Type B pancreatic cell (in vitro differentiated cells): ENCODE results near the gene NANOS3. TPM values are rescaled to one million over a fixed set of nuclear protein-coding genes. Genes with fewer than 3 reads are reported as not detected.

Experiments
- DNase-seq: peaks from one replicate; pipeline ENCODE4 v3.0.0; 2021; ENCODE audit warnings: mixed read lengths; ENCODE audit not compliant: unreplicated experiment; ENCODE audit errors: extremely low spot score
- H3K27ac Mint-ChIP-seq: 2 replicates; pipeline ENCODE4 v1.8.0; 2021; ENCODE audit warnings: mild to moderate bottlenecking, mixed read lengths
- H3K27me3 Mint-ChIP-seq: 2 replicates; pipeline ENCODE4 v1.8.0; 2021; ENCODE audit warnings: mixed read lengths
- H3K36me3 Mint-ChIP-seq: 2 replicates; pipeline ENCODE4 v1.8.0; 2021; ENCODE audit warnings: mixed read lengths
- H3K4me1 Mint-ChIP-seq: one replicate; pipeline ENCODE4 v1.8.0; 2021; ENCODE audit warnings: mixed read lengths; ENCODE audit not compliant: unreplicated experiment
- H3K4me3 Mint-ChIP-seq: 2 replicates; pipeline ENCODE4 v1.8.0; 2021; ENCODE audit warnings: mild to moderate bottlenecking, mixed read lengths
- H3K9me3 Mint-ChIP-seq: 2 replicates; pipeline ENCODE4 v1.8.0; 2021; ENCODE audit warnings: mixed read lengths
- total RNA-seq: library from RNA; stranded (reverse); gene quantifications from 2 replicates; pipeline ENCODE4 v1.2.1, GENCODE V29; 2021; ENCODE audit warnings: low replicate concordance
- TF ChIP-seq, protein P1 (sequence below): fragments of 200-600 bp; sonication (generic); conservative IDR thresholded peaks from 2 replicates; pipeline ENCODE4 v1.5.0; 2021; ENCODE audit warnings: antibody characterized with exemption, mild to moderate bottlenecking

NANOS3 gene
- total RNA-seq, 1 donor from 2014 or later: 2.8 TPM

DNA sequence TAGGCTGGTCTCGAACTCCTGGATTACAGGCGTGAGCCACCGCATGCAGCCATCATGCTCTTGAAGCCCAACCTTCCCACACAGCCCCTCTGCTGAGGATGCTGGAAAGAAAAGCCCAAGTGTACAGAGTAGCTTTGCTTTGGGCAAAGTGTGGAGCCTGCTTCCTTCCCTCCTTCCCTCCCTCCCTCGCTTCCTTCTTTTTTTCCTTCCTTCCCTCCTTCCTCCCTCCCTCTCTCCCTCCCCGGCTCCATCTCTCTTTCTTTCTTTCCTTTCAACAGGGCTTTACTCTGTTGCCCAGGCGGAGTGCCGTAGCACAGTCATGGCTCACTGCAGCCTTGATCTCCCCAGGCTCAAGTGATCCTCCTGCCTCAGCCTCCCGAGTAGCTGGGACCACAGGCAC lies 31.7 kb downstream of the NANOS3 start:
- TF ChIP-seq, protein P1, sequence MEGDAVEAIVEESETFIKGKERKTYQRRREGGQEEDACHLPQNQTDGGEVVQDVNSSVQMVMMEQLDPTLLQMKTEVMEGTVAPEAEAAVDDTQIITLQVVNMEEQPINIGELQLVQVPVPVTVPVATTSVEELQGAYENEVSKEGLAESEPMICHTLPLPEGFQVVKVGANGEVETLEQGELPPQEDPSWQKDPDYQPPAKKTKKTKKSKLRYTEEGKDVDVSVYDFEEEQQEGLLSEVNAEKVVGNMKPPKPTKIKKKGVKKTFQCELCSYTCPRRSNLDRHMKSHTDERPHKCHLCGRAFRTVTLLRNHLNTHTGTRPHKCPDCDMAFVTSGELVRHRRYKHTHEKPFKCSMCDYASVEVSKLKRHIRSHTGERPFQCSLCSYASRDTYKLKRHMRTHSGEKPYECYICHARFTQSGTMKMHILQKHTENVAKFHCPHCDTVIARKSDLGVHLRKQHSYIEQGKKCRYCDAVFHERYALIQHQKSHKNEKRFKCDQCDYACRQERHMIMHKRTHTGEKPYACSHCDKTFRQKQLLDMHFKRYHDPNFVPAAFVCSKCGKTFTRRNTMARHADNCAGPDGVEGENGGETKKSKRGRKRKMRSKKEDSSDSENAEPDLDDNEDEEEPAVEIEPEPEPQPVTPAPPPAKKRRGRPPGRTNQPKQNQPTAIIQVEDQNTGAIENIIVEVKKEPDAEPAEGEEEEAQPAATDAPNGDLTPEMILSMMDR: no peak
- no peak overlapping the region for H3K4me3 Mint-ChIP-seq
- H3K9me3 Mint-ChIP-seq: no peaks in the 10 kb centered on the region
- H3K36me3 Mint-ChIP-seq: peaks cover 4% of the 10 kb centered on the region
- H3K4me1 Mint-ChIP-seq: no peaks in the 10 kb centered on the region
- H3K27me3 Mint-ChIP-seq: no peaks in the 10 kb centered on the region
- DNase-seq: no peak
- no peak overlapping the region for H3K27ac Mint-ChIP-seq

DNA sequence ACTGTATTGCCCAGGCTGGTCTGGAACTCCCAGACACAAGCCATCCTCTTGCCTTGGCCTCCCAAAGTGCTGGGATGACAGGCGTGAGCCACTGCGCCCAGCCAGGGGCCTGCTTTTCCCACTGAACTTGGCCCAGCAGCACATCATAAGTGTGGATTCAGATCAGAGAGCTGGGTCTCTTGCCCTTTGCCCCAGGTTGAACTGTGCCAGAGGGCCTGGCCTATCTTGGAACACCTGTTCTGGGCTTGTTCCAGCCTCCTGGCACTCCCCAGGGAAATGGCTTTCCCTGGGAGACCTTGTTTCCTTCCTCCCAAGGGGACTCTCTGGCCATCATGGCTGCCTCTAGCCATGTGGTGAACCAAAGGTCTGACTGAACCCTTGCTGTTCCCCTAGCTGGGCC lies 32.5 kb downstream of the NANOS3 start:
- Mint-ChIP-seq H3K36me3 (peaks cover 4% of the 10 kb centered on the region), H3K4me1 (no peaks in the 10 kb centered on the region), H3K27me3 (no peaks in the 10 kb centered on the region), H3K27ac (no peak overlapping the region), H3K9me3 (no peaks in the 10 kb centered on the region), H3K4me3 (no peak overlapping the region)
- DNase-seq: no peak
- TF ChIP-seq, protein P1: no peak

DNA sequence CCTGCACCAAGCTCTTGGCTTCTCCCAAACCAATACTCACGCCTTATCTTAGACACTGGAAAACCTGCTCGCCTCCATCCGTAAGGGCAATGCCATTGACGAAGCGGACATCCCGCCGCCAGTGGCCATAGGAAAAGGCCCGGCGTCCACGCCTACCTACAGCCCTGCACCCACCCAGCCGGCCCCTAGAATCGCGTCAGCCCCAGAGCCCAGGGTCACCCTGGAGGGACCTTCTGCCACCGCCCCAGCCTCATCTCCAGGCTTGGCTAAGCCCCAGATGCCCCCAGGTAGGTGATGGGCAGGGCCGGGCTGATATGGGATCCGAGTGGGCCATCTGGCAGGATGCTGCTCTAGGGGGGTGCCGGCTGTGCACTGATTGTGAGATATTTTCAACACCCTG lies 36.4 kb downstream of the NANOS3 start:
- H3K27me3 Mint-ChIP-seq: no peaks in the 10 kb centered on the region
- TF ChIP-seq, protein P1: no peak
- no peak overlapping the region for H3K4me3 Mint-ChIP-seq
- DNase-seq: no peak
- H3K4me1 Mint-ChIP-seq: no peaks in the 10 kb centered on the region
- H3K9me3 Mint-ChIP-seq: no peaks in the 10 kb centered on the region
- H3K27ac Mint-ChIP-seq: no peak overlapping the region
- peaks cover 4% of the 10 kb centered on the region for H3K36me3 Mint-ChIP-seq

DNA sequence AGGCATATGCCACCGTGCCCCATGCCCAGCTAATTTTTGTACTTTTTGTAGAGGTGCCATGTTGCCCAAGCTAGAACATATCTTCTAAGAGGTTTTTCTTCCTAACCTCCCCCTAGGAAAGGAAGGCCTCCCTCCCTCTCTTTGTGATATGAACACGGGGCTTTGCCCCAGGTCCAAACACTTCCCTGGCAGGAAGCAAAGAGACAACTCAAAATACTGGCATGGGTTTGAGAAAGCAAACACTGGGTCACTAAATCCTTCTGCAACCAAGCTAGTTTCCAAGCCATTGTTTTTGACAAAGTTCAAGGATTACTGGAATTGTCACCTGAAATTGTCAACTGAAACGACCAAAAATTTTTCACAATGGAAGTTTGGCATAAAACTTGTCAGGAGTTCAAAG lies 37.8 kb downstream of the NANOS3 start:
- no peaks in the 10 kb centered on the region for H3K9me3 Mint-ChIP-seq
- DNase-seq: no peak
- TF ChIP-seq, protein P1: no peak
- no peaks in the 10 kb centered on the region for H3K4me1 Mint-ChIP-seq
- H3K4me3 Mint-ChIP-seq: no peak overlapping the region
- no peak overlapping the region for H3K27ac Mint-ChIP-seq
- peaks cover 4% of the 10 kb centered on the region for H3K36me3 Mint-ChIP-seq
- H3K27me3 Mint-ChIP-seq: no peaks in the 10 kb centered on the region

DNA sequence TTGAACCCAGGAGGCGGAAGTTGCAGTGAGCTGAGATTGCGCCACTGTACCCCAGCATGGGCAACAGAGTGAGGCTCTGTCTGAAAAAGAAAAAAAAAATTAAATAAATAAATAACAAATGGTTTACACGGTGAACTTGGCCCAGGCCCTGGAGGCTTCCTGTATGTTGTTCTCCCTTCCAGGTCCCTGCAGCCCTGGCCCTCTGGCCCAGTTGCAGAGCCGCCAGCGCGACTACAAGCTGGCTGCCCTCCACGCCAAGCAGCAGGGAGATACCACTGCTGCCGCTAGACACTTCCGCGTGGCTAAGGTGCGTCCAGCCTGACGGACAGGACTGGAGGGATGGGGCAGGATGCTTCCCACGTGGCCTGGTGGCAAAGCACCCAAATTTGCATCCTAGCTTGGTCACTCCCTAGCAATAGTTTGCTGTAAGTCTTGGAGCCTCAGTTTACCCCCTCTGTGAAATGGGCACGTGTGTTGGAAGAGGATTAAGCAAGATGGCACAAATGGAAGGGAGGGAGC lies 41.0 kb downstream of the NANOS3 start:
- Mint-ChIP-seq H3K27ac (no peak overlapping the region), H3K4me1 (no peaks in the 10 kb centered on the region), H3K36me3 (peaks cover 18% of the 10 kb centered on the region), H3K9me3 (no peaks in the 10 kb centered on the region), H3K27me3 (no peaks in the 10 kb centered on the region), H3K4me3 (no peak overlapping the region)
- no peak for DNase-seq
- TF ChIP-seq, protein P1: no peak
